Fibroblast of mammary gland (primary cell): ENCODE results near the gene WIPI1.

ENCODE experiments used
- DNase-seq: peaks from one replicate; pipeline ENCODE4 v3.0.0-alpha.2; 2010; ENCODE audit warnings: low read depth
- H3K4me3 ChIP-seq: 2 replicates; pipeline ENCODE4 v1.5.1; 2011; ENCODE audit warnings: low read depth, mild to moderate bottlenecking, low read length, moderate library complexity; ENCODE audit not compliant: control insufficient read depth
- TF ChIP-seq, protein P1 (sequence below): conservative IDR thresholded peaks from 2 replicates; pipeline ENCODE4 v1.5.1; 2011; ENCODE audit warnings: low read depth, low read length, inconsistent platforms; ENCODE audit not compliant: control insufficient read depth, insufficient read depth

Gene WIPI1

DNA sequence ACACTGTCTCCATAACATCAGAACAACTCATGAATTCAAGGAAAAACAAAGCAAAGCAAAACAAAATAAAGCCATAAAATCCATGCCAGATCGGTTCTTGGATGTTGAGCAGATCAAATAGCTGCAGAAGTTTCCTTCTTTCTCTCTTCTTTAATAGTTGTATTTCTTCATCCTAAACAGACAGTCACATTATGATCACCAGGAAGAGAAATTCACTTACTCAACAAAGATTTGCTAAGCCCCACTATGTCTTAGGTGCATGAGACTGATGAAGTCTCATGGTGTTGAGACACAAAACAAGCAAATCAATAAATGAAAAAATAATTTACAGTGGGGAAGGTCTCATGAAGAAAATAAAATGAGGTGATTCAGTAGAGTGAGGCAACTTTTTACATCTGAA, 72.8 kb downstream of the WIPI1 start:
- TF ChIP-seq, protein P1, sequence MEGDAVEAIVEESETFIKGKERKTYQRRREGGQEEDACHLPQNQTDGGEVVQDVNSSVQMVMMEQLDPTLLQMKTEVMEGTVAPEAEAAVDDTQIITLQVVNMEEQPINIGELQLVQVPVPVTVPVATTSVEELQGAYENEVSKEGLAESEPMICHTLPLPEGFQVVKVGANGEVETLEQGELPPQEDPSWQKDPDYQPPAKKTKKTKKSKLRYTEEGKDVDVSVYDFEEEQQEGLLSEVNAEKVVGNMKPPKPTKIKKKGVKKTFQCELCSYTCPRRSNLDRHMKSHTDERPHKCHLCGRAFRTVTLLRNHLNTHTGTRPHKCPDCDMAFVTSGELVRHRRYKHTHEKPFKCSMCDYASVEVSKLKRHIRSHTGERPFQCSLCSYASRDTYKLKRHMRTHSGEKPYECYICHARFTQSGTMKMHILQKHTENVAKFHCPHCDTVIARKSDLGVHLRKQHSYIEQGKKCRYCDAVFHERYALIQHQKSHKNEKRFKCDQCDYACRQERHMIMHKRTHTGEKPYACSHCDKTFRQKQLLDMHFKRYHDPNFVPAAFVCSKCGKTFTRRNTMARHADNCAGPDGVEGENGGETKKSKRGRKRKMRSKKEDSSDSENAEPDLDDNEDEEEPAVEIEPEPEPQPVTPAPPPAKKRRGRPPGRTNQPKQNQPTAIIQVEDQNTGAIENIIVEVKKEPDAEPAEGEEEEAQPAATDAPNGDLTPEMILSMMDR, result no peak
- no peak for DNase-seq
- no peak overlapping the region for H3K4me3 ChIP-seq

DNA sequence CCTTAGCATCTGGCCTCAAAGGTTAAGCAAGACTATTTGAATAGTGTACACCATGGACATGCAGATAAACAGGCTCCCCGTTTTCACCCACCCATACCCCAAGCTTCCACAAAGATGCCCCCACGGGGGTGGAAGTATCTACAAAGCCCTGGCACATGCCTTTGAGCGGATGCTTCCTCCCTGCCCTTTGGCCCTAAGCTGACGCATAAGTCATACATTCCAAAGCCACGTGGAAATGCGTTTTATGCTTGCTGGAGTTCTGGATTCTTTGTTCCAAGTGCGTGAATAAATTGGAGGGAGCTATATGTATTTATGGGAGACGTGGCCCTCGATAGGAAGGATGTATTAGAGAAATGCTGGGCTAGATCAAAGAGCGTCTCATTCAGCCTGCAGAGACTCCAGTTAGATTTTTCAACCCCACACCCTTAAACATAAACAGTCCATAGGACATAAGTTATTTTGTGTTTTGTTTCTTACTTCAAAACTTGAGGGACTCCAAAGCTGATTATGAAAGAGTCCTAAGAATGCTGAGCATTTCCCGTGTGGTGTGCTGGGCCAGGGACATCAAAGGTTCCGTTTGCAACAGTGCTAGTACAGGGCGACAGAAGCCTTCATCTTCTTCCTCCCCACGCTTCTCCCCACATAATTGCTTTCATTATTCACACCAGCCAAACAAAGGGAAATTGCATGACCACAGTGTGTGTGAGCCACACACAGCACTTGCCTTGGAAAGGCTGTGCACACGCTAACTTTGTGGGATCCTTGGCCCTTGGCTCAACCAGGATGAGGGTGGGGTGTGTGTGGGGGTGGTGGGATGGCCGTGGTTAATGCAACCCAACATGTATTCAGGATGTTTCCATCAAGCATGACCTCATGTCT, 73.6 kb downstream of the WIPI1 start:
- peak; percentile 92 for DNase-seq
- H3K4me3 ChIP-seq, result no peak overlapping the region
- TF ChIP-seq, protein P1, result no peak

- H3K4me3 ChIP-seq, result no peak overlapping the region
- TF ChIP-seq, protein P1, result no peak
- DNase-seq, result no peak
Observed at GRCh38 chr17:68383120-68383442, 74.2 kb downstream of the WIPI1 start.

- TF ChIP-seq, protein P1, result no peak
- no peak overlapping the region for H3K4me3 ChIP-seq
- DNase-seq, result no peak
Observed at GRCh38 chr17:68382582-68383085, 74.7 kb downstream of the WIPI1 start.

GRCh38 chr17:68381076-68381900, 76.0 kb downstream of the WIPI1 start:
- peak; percentile 99 for DNase-seq
- no peak overlapping the region for H3K4me3 ChIP-seq
- TF ChIP-seq, protein P1, result no peak

DNA sequence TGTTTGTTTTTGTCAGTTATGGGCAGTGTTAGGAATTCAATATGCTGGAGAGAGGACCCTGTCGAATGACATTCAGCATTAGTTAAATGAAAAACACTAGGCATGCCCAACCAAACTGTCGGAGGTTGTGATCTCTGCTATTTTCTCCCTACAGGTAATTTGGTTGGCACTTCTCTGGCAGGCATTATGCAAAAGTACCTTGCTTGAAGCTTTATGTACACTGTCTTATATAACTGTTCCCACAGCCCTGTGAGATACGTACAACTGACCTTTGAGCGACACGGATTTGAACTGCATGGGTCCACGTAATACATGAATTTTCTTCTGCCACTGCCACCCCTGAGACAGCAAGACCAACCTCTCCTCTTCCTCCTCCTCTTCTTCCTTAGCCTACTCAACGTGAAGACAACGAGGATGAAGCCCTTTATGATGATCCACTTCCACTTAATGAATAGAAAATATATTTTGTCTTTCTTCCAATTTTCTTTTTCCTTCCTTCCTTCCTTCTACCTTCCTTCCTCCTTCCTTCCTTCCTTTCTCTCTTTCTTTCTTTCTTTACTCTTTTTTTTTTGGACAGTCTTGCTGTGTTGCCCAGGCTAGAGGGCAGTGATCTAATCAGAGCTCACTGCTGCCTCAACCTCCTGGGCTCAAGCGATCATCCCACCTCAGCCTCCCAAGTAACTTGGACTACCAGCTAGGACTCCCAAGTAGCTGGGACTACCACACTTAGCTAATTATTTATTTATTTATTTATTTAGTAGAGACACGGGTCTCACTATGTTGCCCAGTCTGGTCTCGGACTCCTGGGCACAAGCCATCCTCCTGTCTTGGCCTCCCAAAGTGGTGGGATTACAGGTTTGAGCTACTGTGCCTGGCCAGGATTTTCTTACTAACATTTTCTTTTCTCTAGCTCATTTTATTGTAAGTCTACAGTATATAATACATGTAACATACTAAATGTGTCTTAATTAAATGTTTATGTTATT, 77.3 kb downstream of the WIPI1 start:
- H3K4me3 ChIP-seq, result no peak overlapping the region
- TF ChIP-seq, protein P1, result no peak
- no peak for DNase-seq
